Measurements from ENCODE around the gene DEPDC1.

DEPDC1 gene

GRCh38 chr1:68503085-68503484 is 6.2 kb upstream of the DEPDC1 start:
- no peak for TF ChIP-seq TCF4 (CRISPR knock-in tag; IDR thresholded peaks at IDR 0.05; ENCODE audit: borderline replicate concordance)
- no peak for ATAC-seq

GRCh38 chr1:68497358-68497698 is 446 bp upstream of the DEPDC1 start:
- peak; percentile 15 for ATAC-seq
- TF ChIP-seq POU6F1 (CRISPR knock-in tag; IDR thresholded peaks at IDR 0.05; ENCODE audit: borderline replicate concordance, low read depth) (no peak), TSHZ2 (CRISPR knock-in tag; IDR thresholded peaks at IDR 0.05) (no peak), PPARA (CRISPR knock-in tag; IDR thresholded peaks at IDR 0.05; ENCODE audit: borderline replicate concordance) (no peak), OSR1 (CRISPR knock-in tag; IDR thresholded peaks at IDR 0.05) (no peak), CSDC2 (CRISPR knock-in tag; IDR thresholded peaks at IDR 0.05) (no peak), GLIS3 (CRISPR knock-in tag; IDR thresholded peaks at IDR 0.05) (no peak), TOX (CRISPR knock-in tag; IDR thresholded peaks at IDR 0.05; ENCODE audit: borderline replicate concordance) (no peak), CSRNP3 (CRISPR knock-in tag; IDR thresholded peaks at IDR 0.05) (no peak), SNAI2 (CRISPR knock-in tag; IDR thresholded peaks at IDR 0.05) (no peak), ZFP3 (CRISPR knock-in tag; IDR thresholded peaks at IDR 0.05) (no peak)

- TF ChIP-seq OSR1 (CRISPR knock-in tag; IDR thresholded peaks at IDR 0.05) (no peak), TCF4 (CRISPR knock-in tag; IDR thresholded peaks at IDR 0.05; ENCODE audit: borderline replicate concordance) (no peak), ZNF70 (CRISPR knock-in tag; IDR thresholded peaks at IDR 0.05) (no peak), ISL1 (CRISPR knock-in tag; IDR thresholded peaks at IDR 0.05) (no peak), RARB (CRISPR knock-in tag; IDR thresholded peaks at IDR 0.05) (no peak), CSDC2 (CRISPR knock-in tag; IDR thresholded peaks at IDR 0.05) (no peak), TSHZ2 (CRISPR knock-in tag; IDR thresholded peaks at IDR 0.05) (no peak), POU6F1 (CRISPR knock-in tag; IDR thresholded peaks at IDR 0.05; ENCODE audit: borderline replicate concordance, low read depth) (no peak), CREB5 (CRISPR knock-in tag; IDR thresholded peaks at IDR 0.05; ENCODE audit: low read depth) (no peak), ZNF565 (CRISPR knock-in tag; conservative IDR thresholded peaks at IDR 0.05; ENCODE audit: low read depth) (no peak), PATZ1 (CRISPR knock-in tag; IDR thresholded peaks at IDR 0.05; ENCODE audit: borderline replicate concordance) (no peak), ZFP30 (CRISPR knock-in tag; IDR thresholded peaks at IDR 0.05) (no peak), CSRNP3 (CRISPR knock-in tag; IDR thresholded peaks at IDR 0.05) (no peak), ZFP3 (CRISPR knock-in tag; IDR thresholded peaks at IDR 0.05) (no peak), GLIS3 (CRISPR knock-in tag; IDR thresholded peaks at IDR 0.05) (no peak), ARNTL (CRISPR knock-in tag; IDR thresholded peaks at IDR 0.05; ENCODE audit: borderline replicate concordance, low read depth) (no peak), ESRRG (CRISPR knock-in tag; IDR thresholded peaks at IDR 0.05) (no peak), PPARA (CRISPR knock-in tag; IDR thresholded peaks at IDR 0.05; ENCODE audit: borderline replicate concordance) (no peak)
- peak; percentile 20 for ATAC-seq
These were observed 758 bp downstream of the DEPDC1 start for GRCh38 chr1:68495968-68496679.
